MM.1S (cell line): ENCODE measurements around the gene COP1.

Experiments
- EZH2 ChIP-seq: fragments of 300-600 bp; sonication (generic); optimal IDR thresholded peaks from 2 replicates; pipeline ENCODE3; 2017; ENCODE audit warnings: low read depth, mild to moderate bottlenecking, antibody characterized with exemption, low read length, mixed read lengths
- TF ChIP-seq, protein P1 (sequence below): fragments of 300-600 bp; sonication (generic); IDR thresholded peaks from 2 replicates; pipeline ENCODE4 v1.5.1; 2016; ENCODE audit warnings: antibody characterized with exemption, low read length, mixed read lengths

- no peak for TF ChIP-seq EZH2
- TF ChIP-seq, protein P1, sequence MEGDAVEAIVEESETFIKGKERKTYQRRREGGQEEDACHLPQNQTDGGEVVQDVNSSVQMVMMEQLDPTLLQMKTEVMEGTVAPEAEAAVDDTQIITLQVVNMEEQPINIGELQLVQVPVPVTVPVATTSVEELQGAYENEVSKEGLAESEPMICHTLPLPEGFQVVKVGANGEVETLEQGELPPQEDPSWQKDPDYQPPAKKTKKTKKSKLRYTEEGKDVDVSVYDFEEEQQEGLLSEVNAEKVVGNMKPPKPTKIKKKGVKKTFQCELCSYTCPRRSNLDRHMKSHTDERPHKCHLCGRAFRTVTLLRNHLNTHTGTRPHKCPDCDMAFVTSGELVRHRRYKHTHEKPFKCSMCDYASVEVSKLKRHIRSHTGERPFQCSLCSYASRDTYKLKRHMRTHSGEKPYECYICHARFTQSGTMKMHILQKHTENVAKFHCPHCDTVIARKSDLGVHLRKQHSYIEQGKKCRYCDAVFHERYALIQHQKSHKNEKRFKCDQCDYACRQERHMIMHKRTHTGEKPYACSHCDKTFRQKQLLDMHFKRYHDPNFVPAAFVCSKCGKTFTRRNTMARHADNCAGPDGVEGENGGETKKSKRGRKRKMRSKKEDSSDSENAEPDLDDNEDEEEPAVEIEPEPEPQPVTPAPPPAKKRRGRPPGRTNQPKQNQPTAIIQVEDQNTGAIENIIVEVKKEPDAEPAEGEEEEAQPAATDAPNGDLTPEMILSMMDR, result no peak
Measured at GRCh38 chr1:176090766-176091165, 116.3 kb downstream of the COP1 start.
